HepG2 (cell line): ENCODE results near the gene CDH1. TPM values are rescaled to one million over a fixed set of nuclear protein-coding genes. Genes with fewer than 3 reads are reported as not detected.

Source experiments
- BRD4 ChIP-seq: sonication (generic); formaldehyde crosslinking; IDR thresholded peaks from 2 replicates; pipeline ENCODE4 v1.4.0; 2020; ENCODE audit warnings: missing genetic modification reagents
- DDIT3 ChIP-seq: sonication (generic); formaldehyde crosslinking; IDR thresholded peaks from 2 replicates; pipeline ENCODE4 v1.4.0; 2020; ENCODE audit warnings: mild to moderate bottlenecking, missing genetic modification reagents
- DNMT1 ChIP-seq: sonication (generic); formaldehyde crosslinking; IDR thresholded peaks from 2 replicates; pipeline ENCODE4 v1.5.1; 2020; ENCODE audit warnings: mild to moderate bottlenecking, missing genetic modification reagents
- DNMT3B ChIP-seq: conservative IDR thresholded peaks from 2 replicates; pipeline ENCODE4 v1.6.1; 2016; ENCODE audit warnings: missing biosample characterization, control low read depth
- GTF3A ChIP-seq: sonication (generic); formaldehyde crosslinking; conservative IDR thresholded peaks from 2 replicates; pipeline ENCODE4 v1.4.0; 2020; ENCODE audit warnings: mild to moderate bottlenecking, missing genetic modification reagents
- MAF1 ChIP-seq: sonication (generic); formaldehyde crosslinking; IDR thresholded peaks from 2 replicates; pipeline ENCODE4 v1.5.0; 2020; ENCODE audit warnings: missing genetic modification reagents, borderline replicate concordance
- PATZ1 ChIP-seq: sonication (generic); formaldehyde crosslinking; IDR thresholded peaks from 2 replicates; pipeline ENCODE4 v1.4.0; 2020; ENCODE audit warnings: missing genetic modification reagents
- RORA ChIP-seq: sonication (generic); formaldehyde crosslinking; IDR thresholded peaks from 2 replicates; pipeline ENCODE4 v1.5.0; 2020; ENCODE audit warnings: mild to moderate bottlenecking, missing genetic modification reagents, moderate library complexity
- SP4 ChIP-seq: sonication (generic); formaldehyde crosslinking; IDR thresholded peaks from 2 replicates; pipeline ENCODE4 v1.8.1; 2023; ENCODE audit warnings: mild to moderate bottlenecking, missing genetic modification reagents
- SPEN ChIP-seq: sonication (generic); formaldehyde crosslinking; IDR thresholded peaks from 2 replicates; pipeline ENCODE4 v1.5.1; 2020; ENCODE audit warnings: low read depth, mild to moderate bottlenecking, missing genetic modification reagents
- TFDP1 ChIP-seq: IDR thresholded peaks from 2 replicates; pipeline ENCODE4 v1.6.1; 2016; ENCODE audit warnings: missing compliant biosample characterization, missing genetic modification reagents, borderline replicate concordance
- ZBTB7B ChIP-seq: sonication (generic); formaldehyde crosslinking; IDR thresholded peaks from 2 replicates; pipeline ENCODE4 v1.4.0; 2020; ENCODE audit warnings: missing genetic modification reagents
- ZFP41 ChIP-seq: sonication (generic); formaldehyde crosslinking; IDR thresholded peaks from 2 replicates; pipeline ENCODE4 v1.4.0; 2020; ENCODE audit warnings: mild to moderate bottlenecking, missing genetic modification reagents, borderline replicate concordance
- ZNF121 ChIP-seq: sonication (generic); formaldehyde crosslinking; IDR thresholded peaks from 2 replicates; pipeline ENCODE4 v1.5.0; 2020; ENCODE audit warnings: mild to moderate bottlenecking, missing genetic modification reagents
- ZNF138 ChIP-seq: sonication (generic); formaldehyde crosslinking; IDR thresholded peaks from 2 replicates; pipeline ENCODE4 v1.5.0; 2020; ENCODE audit warnings: mild to moderate bottlenecking, low read depth, missing genetic modification reagents
- ZNF329 ChIP-seq: sonication (generic); formaldehyde crosslinking; IDR thresholded peaks from 2 replicates; pipeline ENCODE4 v1.9.0; 2021; ENCODE audit warnings: low read depth, mild to moderate bottlenecking, missing genetic modification reagents
- ZNF451 ChIP-seq: sonication (generic); formaldehyde crosslinking; IDR thresholded peaks from 2 replicates; pipeline ENCODE4 v1.5.0; 2020; ENCODE audit warnings: mild to moderate bottlenecking, missing genetic modification reagents
- ZNF557 ChIP-seq: sonication (generic); formaldehyde crosslinking; IDR thresholded peaks from 2 replicates; pipeline ENCODE4 v1.4.0; 2020; ENCODE audit warnings: missing genetic modification reagents
- ZNF558 ChIP-seq: sonication (generic); formaldehyde crosslinking; IDR thresholded peaks from 2 replicates; pipeline ENCODE4 v1.9.0; 2022; ENCODE audit warnings: mild to moderate bottlenecking, missing genetic modification reagents, borderline replicate concordance
- ZNF737 ChIP-seq: sonication (generic); formaldehyde crosslinking; IDR thresholded peaks from 2 replicates; pipeline ENCODE4 v1.5.0; 2020; ENCODE audit warnings: missing genetic modification reagents, mild to moderate bottlenecking, borderline replicate concordance
- ZNF773 ChIP-seq: sonication (generic); formaldehyde crosslinking; IDR thresholded peaks from 2 replicates; pipeline ENCODE4 v1.4.0; 2020; ENCODE audit warnings: missing genetic modification reagents, borderline replicate concordance
- ZNF776 ChIP-seq: sonication (generic); formaldehyde crosslinking; IDR thresholded peaks from 2 replicates; pipeline ENCODE4 v1.4.0; 2020; ENCODE audit warnings: mild to moderate bottlenecking, missing genetic modification reagents
- ZNF850 ChIP-seq: sonication (generic); formaldehyde crosslinking; conservative IDR thresholded peaks from 2 replicates; pipeline ENCODE4 v1.9.0; 2021; ENCODE audit warnings: mild to moderate bottlenecking, missing genetic modification reagents
- ZNF891 ChIP-seq: sonication (generic); formaldehyde crosslinking; IDR thresholded peaks from 2 replicates; pipeline ENCODE4 v1.5.0; 2020; ENCODE audit warnings: mild to moderate bottlenecking, missing genetic modification reagents
- polyA plus RNA-seq, 8 experiments: library from polyadenylated mRNA; depleted of rRNA in 3 of 8; stranded (reverse) in 7 of 8; unstranded in 1 of 8; fragments of >200 nt; fragmentation: Illumina TruSeq in 4 of 8; extraction: Trizol in 4 of 8; gene quantifications; 2 replicates each; pipeline versions ENCODE4 v1.2.1 to v1.2.3, GENCODE V29; 2011 to 2016; ENCODE audit warnings: low read depth in 4 of 8, missing spikeins in 1 of 8, mixed read lengths in 1 of 8; ENCODE audit not compliant: insufficient read depth in 1 of 8
- total RNA-seq, 5 experiments: library from RNA; depleted of rRNA; stranded (reverse); fragments of >200 nt; fragmentation: Illumina TruSeq; extraction: Trizol; gene quantifications; 2 replicates each; pipeline ENCODE4 v1.2.3, GENCODE V29; 2016; ENCODE audit warnings: low read depth in 1 of 5
- TF ChIP-seq, protein P1 (sequence below): IDR thresholded peaks from 2 replicates; pipeline ENCODE4 v1.6.1; 2012; ENCODE audit warnings: low read depth, low read length, improper control_type of control experiment

CDH1 gene
- total and polyA plus RNA-seq, 2 of the 13 experiments (the other 11 are each of a cell fraction or from before 2014, with no cell fraction given): 0.95 to 9.8 TPM

- TF ChIP-seq TFDP1 (no peak), SP4 (CRISPR knock-in tag) (no peak), DNMT1 (CRISPR knock-in tag) (no peak), ZNF776 (no peak), ZNF737 (CRISPR knock-in tag) (no peak), ZNF773 (CRISPR knock-in tag) (no peak), RORA (no peak), ZFP41 (CRISPR knock-in tag) (no peak), PATZ1 (CRISPR knock-in tag) (no peak), ZNF558 (CRISPR knock-in tag) (no peak), MAF1 (CRISPR knock-in tag) (no peak), ZNF850 (CRISPR knock-in tag) (no peak), ZNF451 (CRISPR knock-in tag) (no peak), GTF3A (CRISPR knock-in tag) (no peak), DNMT3B (no peak), ZNF138 (CRISPR knock-in tag) (no peak), BRD4 (CRISPR knock-in tag) (no peak), ZNF329 (CRISPR knock-in tag) (no peak), ZNF121 (CRISPR knock-in tag) (no peak), ZNF891 (no peak), ZNF557 (no peak), DDIT3 (CRISPR knock-in tag) (no peak), ZBTB7B (CRISPR knock-in tag) (no peak), SPEN (CRISPR knock-in tag) (no peak)
- TF ChIP-seq, protein P1, sequence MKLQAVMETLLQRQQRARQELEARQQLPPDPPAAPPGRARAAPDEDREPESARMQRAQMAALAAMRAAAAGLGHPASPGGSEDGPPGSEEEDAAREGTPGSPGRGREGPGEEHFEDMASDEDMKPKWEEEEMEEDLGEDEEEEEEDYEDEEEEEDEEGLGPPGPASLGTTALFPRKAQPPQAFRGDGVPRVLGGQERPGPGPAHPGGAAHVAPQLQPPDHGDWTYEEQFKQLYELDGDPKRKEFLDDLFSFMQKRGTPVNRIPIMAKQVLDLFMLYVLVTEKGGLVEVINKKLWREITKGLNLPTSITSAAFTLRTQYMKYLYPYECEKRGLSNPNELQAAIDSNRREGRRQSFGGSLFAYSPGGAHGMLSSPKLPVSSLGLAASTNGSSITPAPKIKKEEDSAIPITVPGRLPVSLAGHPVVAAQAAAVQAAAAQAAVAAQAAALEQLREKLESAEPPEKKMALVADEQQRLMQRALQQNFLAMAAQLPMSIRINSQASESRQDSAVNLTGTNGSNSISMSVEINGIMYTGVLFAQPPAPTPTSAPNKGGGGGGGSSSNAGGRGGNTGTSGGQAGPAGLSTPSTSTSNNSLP: peak; percentile 84
Measured at GRCh38 chr16:68873635-68874471, 136.8 kb downstream of the CDH1 start (continued).
